K562 (cell line): Measurements from ENCODE around the gene PPP3CA. TPM values are rescaled to one million over a fixed set of nuclear protein-coding genes. Genes with fewer than 3 reads are reported as not detected.

Experiments used
- ATAC-seq: fragments of 200-7000 bp; cut with Tn5 transposase; 3 replicates; pipeline ENCODE4 v1.9.1; 2020; ENCODE audit warnings: moderate library complexity
- BruUV-seq: library from RNA; stranded (reverse); fragments of 400-500 nt; replicated peaks from 2 replicates; lab custom pipeline; 2021; lab: Mats Ljungman, UMichigan
- CTCF ChIA-PET: fragments of 300-600 bp; formaldehyde crosslinking; extraction: SDS; loops from one replicate; lab custom pipeline; 2021; ENCODE audit warnings: low intra/inter-chr PET ratio; lab: Yijun Ruan, JAX
- POLR2A ChIA-PET: fragments of 300-600, 350-650 bp; sonication (Branson Sonifier 250); formaldehyde crosslinking; extraction: SDS; loops from one replicate; lab custom pipeline; 2021; ENCODE audit warnings: antibody characterized with exemption, inconsistent platforms; lab: Yijun Ruan, JAX
- DNase-seq, 4 experiments: peaks; one replicate each; pipeline versions ENCODE4 v3.0.0 to v3.0.0-alpha.2; 2011 to 2018; ENCODE audit warnings: low spot score in 3 of 4, mixed read lengths in 3 of 4; ENCODE audit errors: extremely low read depth in 1 of 4
- FAIRE-seq: peaks from 2 replicates; lab custom pipeline; 2011; peaks lifted over from hg19 to GRCh38; lab: Jason Lieb, UNC
- H2AFZ ChIP-seq: 2 replicates; pipeline ENCODE4 v1.6.0; 2011; ENCODE audit warnings: low read depth, low read length, control low read depth, inconsistent platforms
- H3K27ac ChIP-seq: fragments of 200-600 bp; 3 replicates; pipeline ENCODE4 v1.8.0; 2011; ENCODE audit warnings: low read depth, mild to moderate bottlenecking, control low read depth, inconsistent platforms, low read length, moderate library complexity, mixed read lengths; ENCODE audit errors: extremely low read depth
- H3K27me3 ChIP-seq, 2 experiments: fragments of 300-600 bp in 1 of 2; 2 replicates in 1 of 2; 3 replicates in 1 of 2; pipeline versions ENCODE4 v1.6.0 to v1.8.0; 2011; ENCODE audit warnings: inconsistent platforms in 2 of 2, low read length in 2 of 2, mild to moderate bottlenecking in 1 of 2, mixed read lengths in 1 of 2, moderate library complexity in 1 of 2; ENCODE audit not compliant: control insufficient read depth in 2 of 2, insufficient read depth in 2 of 2
- H3K36me3 ChIP-seq: fragments of 300-600 bp; 3 replicates; pipeline ENCODE4 v1.8.0; 2011; ENCODE audit warnings: mild to moderate bottlenecking, low read length, inconsistent platforms; ENCODE audit not compliant: control insufficient read depth, insufficient read depth
- H3K4me1 ChIP-seq, 2 experiments: fragments of 200-600 bp in 1 of 2; replicated peaks in 1 of 2; 2 replicates in 1 of 2; 3 replicates in 1 of 2; pipeline versions ENCODE4 v1.5.1 to v1.8.0; 2011; ENCODE audit warnings: inconsistent platforms in 2 of 2, low read length in 2 of 2, mild to moderate bottlenecking in 1 of 2, mixed read lengths in 1 of 2, moderate library complexity in 1 of 2; ENCODE audit not compliant: control insufficient read depth in 2 of 2, insufficient read depth in 2 of 2
- H3K4me2 ChIP-seq: 2 replicates; pipeline ENCODE4 v1.6.1; 2011; ENCODE audit warnings: low read length, control low read depth, inconsistent platforms, mixed read lengths; ENCODE audit not compliant: insufficient read depth
- H3K4me3 ChIP-seq: fragments of 200-600 bp; sonication (generic), shearing (Covaris generic); 2 replicates; pipeline ENCODE4 v1.5.1; 2016; ENCODE audit warnings: control low read depth, inconsistent platforms
- H3K79me2 ChIP-seq: fragments of 200-600 bp; 3 replicates; pipeline ENCODE4 v1.8.0; 2011; ENCODE audit warnings: low read length, inconsistent platforms; ENCODE audit not compliant: control insufficient read depth, insufficient read depth
- H3K9ac ChIP-seq, 2 experiments: 2 replicates each; pipeline versions ENCODE4 v1.6.0 to v1.6.1; 2011; ENCODE audit warnings: low read depth in 2 of 2, low read length in 2 of 2, control low read depth in 1 of 2, inconsistent platforms in 1 of 2, mild to moderate bottlenecking in 1 of 2, mixed read lengths in 1 of 2; ENCODE audit not compliant: insufficient read depth in 1 of 2
- H3K9me1 ChIP-seq: one replicate; pipeline ENCODE4 v1.6.0; 2011; ENCODE audit warnings: inconsistent platforms, mild to moderate bottlenecking, low read length, moderate library complexity; ENCODE audit not compliant: control insufficient read depth, insufficient read depth
- H3K9me3 ChIP-seq: replicated peaks from 2 replicates; pipeline ENCODE4 v1.5.1; 2011; ENCODE audit warnings: low read depth, low read length, inconsistent platforms; ENCODE audit not compliant: control insufficient read depth, insufficient read depth
- H4K20me1 ChIP-seq: replicated peaks from 2 replicates; pipeline ENCODE4 v1.6.1; 2011; ENCODE audit warnings: low read length, inconsistent platforms, mixed read lengths; ENCODE audit not compliant: control insufficient read depth, insufficient read depth
- ARNT ChIP-seq, 2 experiments: fragments of 450-650 bp; IDR thresholded peaks; 2 replicates each; pipeline ENCODE4 v1.6.1; 2016; ENCODE audit warnings: mild to moderate bottlenecking in 1 of 2
- BACH1 ChIP-seq: fragments of 200-800 bp; sonication (Bioruptor generic); IDR thresholded peaks from 2 replicates; pipeline ENCODE4 v1.6.1; 2016; ENCODE audit warnings: missing genetic modification characterization, missing compliant biosample characterization
- DMBX1 ChIP-seq: fragments of 250-450 bp; sonication (Bioruptor Pico); IDR thresholded peaks from 2 replicates; pipeline ENCODE4 v1.8.0; 2022; ENCODE audit warnings: inconsistent platforms, mild to moderate bottlenecking, moderate library complexity, borderline replicate concordance
- HMGN3 ChIP-seq: IDR thresholded peaks from 2 replicates; pipeline ENCODE4 v1.6.1; 2011; ENCODE audit warnings: borderline replicate concordance, low read depth, mild to moderate bottlenecking, mixed read lengths, low read length; ENCODE audit not compliant: insufficient read length; ENCODE audit errors: extremely low read depth
- NELFE ChIP-seq: IDR thresholded peaks from 2 replicates; pipeline ENCODE4 v1.6.1; 2011; ENCODE audit warnings: mild to moderate bottlenecking; ENCODE audit not compliant: insufficient read depth, insufficient read length
- RBM14 ChIP-seq: fragments of 200-400 bp; formaldehyde crosslinking; IDR thresholded peaks from 2 replicates; pipeline ENCODE4 v1.6.1; 2018; ENCODE audit warnings: low read depth, mild to moderate bottlenecking, low read length, moderate library complexity, borderline replicate concordance; ENCODE audit not compliant: insufficient read depth
- SP2 ChIP-seq: IDR thresholded peaks from 2 replicates; pipeline ENCODE4 v1.6.1; 2011; ENCODE audit warnings: mild to moderate bottlenecking, low read depth, low read length, moderate library complexity; ENCODE audit not compliant: poor library complexity, severe bottlenecking; ENCODE audit errors: extremely low read depth
- XRCC4 ChIP-seq: IDR thresholded peaks from one replicate; pipeline ENCODE4 v1.6.1; 2011; ENCODE audit not compliant: insufficient read depth, insufficient read length; ENCODE audit errors: extremely low read depth
- in situ Hi-C: fragments of 300-500 bp; cut with MboI; formaldehyde crosslinking; loops from 4 replicates; pipeline ENCODE4 v1.15.0; 2018; ENCODE audit warnings: inconsistent platforms, mixed read lengths
- intact Hi-C: fragments of 100-400 bp; cut with micrococcal nuclease; formaldehyde crosslinking; loops from 2 replicates; pipeline ENCODE4 v1.14.2; 2022
- polyA plus RNA-seq, 8 experiments: library from polyadenylated mRNA; depleted of rRNA in 4 of 8; stranded (reverse) in 5 of 8; unstranded in 3 of 8; fragments of >200 nt; fragmentation: Nextera tagmentation in 2 of 8; fragmentation: Illumina TruSeq in 1 of 8; extraction: Ambion mirVana in 2 of 8; extraction: Trizol in 1 of 8; gene quantifications; 2 replicates each; pipeline versions ENCODE4 v1.2.1 to v1.2.3, GENCODE V29; 2011 to 2014; ENCODE audit warnings: inconsistent platforms in 1 of 8, missing spikeins in 1 of 8
- total RNA-seq, 7 experiments: library from RNA; depleted of rRNA in 6 of 7; stranded (reverse); fragments of >200 nt in 6 of 7; fragmentation: Illumina TruSeq in 2 of 7; extraction: Trizol in 2 of 7; gene quantifications; 2 replicates each; pipeline versions ENCODE4 v1.2.1 to v1.2.3, GENCODE V29; 2011 to 2021; ENCODE audit warnings: low replicate concordance in 1 of 7
- TF ChIP-seq, protein P1 (sequence below): fragments of 450-650 bp; formaldehyde crosslinking; IDR thresholded peaks from 2 replicates; pipeline ENCODE4 v1.4.0; 2022; ENCODE audit warnings: missing genetic modification characterization
- TF ChIP-seq, protein P2 (sequence below): fragments of 250-450 bp; sonication (Bioruptor Pico); IDR thresholded peaks from 2 replicates; pipeline ENCODE4 v1.8.0; 2021; ENCODE audit warnings: moderate library complexity, mild to moderate bottlenecking, inconsistent platforms
- TF ChIP-seq, protein P3 (sequence below): fragments of 450-650 bp; formaldehyde crosslinking; IDR thresholded peaks from 2 replicates; pipeline ENCODE4 v1.4.0; 2020; ENCODE audit warnings: mild to moderate bottlenecking
- TF ChIP-seq, protein P4 (sequence below): fragments of 150-350 bp; IDR thresholded peaks from 2 replicates; pipeline ENCODE4 v1.6.1; 2014; ENCODE audit warnings: low read depth, mild to moderate bottlenecking, low read length, borderline replicate concordance

PPP3CA gene
- total and polyA plus RNA-seq, 9 of the 15 experiments (the other 6 are each of a cell fraction or from before 2014, with no cell fraction given) = 0.94 to 3.2 (median 1.6) TPM

- TF ChIP-seq, protein P1, sequence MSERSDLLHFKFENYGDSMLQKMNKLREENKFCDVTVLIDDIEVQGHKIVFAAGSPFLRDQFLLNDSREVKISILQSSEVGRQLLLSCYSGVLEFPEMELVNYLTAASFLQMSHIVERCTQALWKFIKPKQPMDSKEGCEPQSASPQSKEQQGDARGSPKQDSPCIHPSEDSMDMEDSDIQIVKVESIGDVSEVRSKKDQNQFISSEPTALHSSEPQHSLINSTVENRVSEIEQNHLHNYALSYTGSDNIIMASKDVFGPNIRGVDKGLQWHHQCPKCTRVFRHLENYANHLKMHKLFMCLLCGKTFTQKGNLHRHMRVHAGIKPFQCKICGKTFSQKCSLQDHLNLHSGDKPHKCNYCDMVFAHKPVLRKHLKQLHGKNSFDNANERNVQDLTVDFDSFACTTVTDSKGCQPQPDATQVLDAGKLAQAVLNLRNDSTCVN (CRISPR knock-in tag) = no peak
- TF ChIP-seq DMBX1 (CRISPR knock-in tag) (no peak), HMGN3 (no peak), SP2 (no peak)
- TF ChIP-seq, protein P2, sequence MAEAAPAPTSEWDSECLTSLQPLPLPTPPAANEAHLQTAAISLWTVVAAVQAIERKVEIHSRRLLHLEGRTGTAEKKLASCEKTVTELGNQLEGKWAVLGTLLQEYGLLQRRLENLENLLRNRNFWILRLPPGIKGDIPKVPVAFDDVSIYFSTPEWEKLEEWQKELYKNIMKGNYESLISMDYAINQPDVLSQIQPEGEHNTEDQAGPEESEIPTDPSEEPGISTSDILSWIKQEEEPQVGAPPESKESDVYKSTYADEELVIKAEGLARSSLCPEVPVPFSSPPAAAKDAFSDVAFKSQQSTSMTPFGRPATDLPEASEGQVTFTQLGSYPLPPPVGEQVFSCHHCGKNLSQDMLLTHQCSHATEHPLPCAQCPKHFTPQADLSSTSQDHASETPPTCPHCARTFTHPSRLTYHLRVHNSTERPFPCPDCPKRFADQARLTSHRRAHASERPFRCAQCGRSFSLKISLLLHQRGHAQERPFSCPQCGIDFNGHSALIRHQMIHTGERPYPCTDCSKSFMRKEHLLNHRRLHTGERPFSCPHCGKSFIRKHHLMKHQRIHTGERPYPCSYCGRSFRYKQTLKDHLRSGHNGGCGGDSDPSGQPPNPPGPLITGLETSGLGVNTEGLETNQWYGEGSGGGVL = no peak
- TF ChIP-seq, protein P3, sequence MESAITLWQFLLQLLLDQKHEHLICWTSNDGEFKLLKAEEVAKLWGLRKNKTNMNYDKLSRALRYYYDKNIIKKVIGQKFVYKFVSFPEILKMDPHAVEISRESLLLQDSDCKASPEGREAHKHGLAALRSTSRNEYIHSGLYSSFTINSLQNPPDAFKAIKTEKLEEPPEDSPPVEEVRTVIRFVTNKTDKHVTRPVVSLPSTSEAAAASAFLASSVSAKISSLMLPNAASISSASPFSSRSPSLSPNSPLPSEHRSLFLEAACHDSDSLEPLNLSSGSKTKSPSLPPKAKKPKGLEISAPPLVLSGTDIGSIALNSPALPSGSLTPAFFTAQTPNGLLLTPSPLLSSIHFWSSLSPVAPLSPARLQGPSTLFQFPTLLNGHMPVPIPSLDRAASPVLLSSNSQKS (CRISPR knock-in tag) = no peak
These were observed 191.4 kb downstream of the PPP3CA start (continued) for GRCh38 chr4:101155945-101156344.

DNA sequence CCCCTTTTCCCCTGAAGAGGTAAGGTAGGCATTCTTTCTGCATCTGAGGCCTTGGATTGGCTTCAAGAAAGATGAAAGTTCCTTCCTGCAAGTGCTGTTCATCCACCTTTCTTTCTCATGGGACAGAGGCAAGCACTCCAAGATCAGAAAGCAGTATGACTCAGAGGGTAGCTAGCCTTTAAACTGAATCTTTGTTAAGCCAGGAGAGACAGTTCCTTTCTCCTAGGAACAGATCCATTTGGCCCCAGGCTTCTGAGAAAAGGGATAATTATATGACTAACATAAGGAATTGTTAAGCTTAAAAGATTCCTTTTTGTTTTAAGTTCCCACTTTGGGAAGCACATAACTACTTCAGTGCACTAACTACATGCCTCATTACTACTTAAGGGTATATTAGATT, 192.0 kb downstream of the PPP3CA start:
- no TSS peak for BruUV-seq
- intact Hi-C loops (no loop called here), in situ Hi-C loops (no loop called here)
- Histone ChIP-seq H3K4me2 (no peak overlapping the region), H3K27ac (no peak overlapping the region), H3K27me3 (no peaks in the 10 kb centered on the region), H3K36me3 (no peaks in the 10 kb centered on the region), H3K79me2 (no peaks in the 10 kb centered on the region), H2AFZ (no peak overlapping the region), H3K9ac (no peak overlapping the region), H3K9me1 (no peaks in the 10 kb centered on the region), H3K4me3 (no peak overlapping the region), H4K20me1 (no peaks in the 10 kb centered on the region), H3K4me1 (no peaks in the 10 kb centered on the region), H3K9me3 (no peaks in the 10 kb centered on the region)
- ChIA-PET CTCF (no interaction called here), POLR2A (interaction anchor here (0.5 kb wide), 1 partner anchor 19 kb away, joined by 3 read pairs; no protein-coding TSS in a partner anchor)
- DNase-seq (no peak), ATAC-seq (no peak), FAIRE-seq (no peak)
- TF ChIP-seq XRCC4 (no peak), ARNT (IDR thresholded peaks at IDR 0.05) (no peak), RBM14 (no peak), NELFE (no peak), BACH1 (tag) (no peak)
- TF ChIP-seq, protein P4, sequence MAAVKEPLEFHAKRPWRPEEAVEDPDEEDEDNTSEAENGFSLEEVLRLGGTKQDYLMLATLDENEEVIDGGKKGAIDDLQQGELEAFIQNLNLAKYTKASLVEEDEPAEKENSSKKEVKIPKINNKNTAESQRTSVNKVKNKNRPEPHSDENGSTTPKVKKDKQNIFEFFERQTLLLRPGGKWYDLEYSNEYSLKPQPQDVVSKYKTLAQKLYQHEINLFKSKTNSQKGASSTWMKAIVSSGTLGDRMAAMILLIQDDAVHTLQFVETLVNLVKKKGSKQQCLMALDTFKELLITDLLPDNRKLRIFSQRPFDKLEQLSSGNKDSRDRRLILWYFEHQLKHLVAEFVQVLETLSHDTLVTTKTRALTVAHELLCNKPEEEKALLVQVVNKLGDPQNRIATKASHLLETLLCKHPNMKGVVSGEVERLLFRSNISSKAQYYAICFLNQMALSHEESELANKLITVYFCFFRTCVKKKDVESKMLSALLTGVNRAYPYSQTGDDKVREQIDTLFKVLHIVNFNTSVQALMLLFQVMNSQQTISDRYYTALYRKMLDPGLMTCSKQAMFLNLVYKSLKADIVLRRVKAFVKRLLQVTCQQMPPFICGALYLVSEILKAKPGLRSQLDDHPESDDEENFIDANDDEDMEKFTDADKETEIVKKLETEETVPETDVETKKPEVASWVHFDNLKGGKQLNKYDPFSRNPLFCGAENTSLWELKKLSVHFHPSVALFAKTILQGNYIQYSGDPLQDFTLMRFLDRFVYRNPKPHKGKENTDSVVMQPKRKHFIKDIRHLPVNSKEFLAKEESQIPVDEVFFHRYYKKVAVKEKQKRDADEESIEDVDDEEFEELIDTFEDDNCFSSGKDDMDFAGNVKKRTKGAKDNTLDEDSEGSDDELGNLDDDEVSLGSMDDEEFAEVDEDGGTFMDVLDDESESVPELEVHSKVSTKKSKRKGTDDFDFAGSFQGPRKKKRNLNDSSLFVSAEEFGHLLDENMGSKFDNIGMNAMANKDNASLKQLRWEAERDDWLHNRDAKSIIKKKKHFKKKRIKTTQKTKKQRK = no peak
